Epithelial cell of proximal tubule (primary cell): Measurements from ENCODE around the gene DGKE. TPM values are rescaled to one million over a fixed set of nuclear protein-coding genes. Genes with fewer than 3 reads are reported as not detected.

Source experiments
- DNase-seq: peaks from one replicate; pipeline ENCODE4 v3.0.0-alpha.2; 2011; ENCODE audit warnings: low read depth
- H3K4me3 ChIP-seq: 2 replicates; pipeline ENCODE4 v1.5.1; 2011; ENCODE audit warnings: low read depth, mild to moderate bottlenecking, low read length
- total RNA-seq: library from RNA; depleted of rRNA; stranded (reverse); fragments of >200 nt; gene quantifications from 2 replicates; pipeline ENCODE4 v1.2.3, GENCODE V29; 2015
- TF ChIP-seq, protein P1 (sequence below): conservative IDR thresholded peaks from 2 replicates; pipeline ENCODE4 v1.5.1; 2012; ENCODE audit warnings: low read depth, mild to moderate bottlenecking, low read length

Gene DGKE
- 3.3 and 6.8 TPM in 2 replicates for total RNA-seq

DNA sequence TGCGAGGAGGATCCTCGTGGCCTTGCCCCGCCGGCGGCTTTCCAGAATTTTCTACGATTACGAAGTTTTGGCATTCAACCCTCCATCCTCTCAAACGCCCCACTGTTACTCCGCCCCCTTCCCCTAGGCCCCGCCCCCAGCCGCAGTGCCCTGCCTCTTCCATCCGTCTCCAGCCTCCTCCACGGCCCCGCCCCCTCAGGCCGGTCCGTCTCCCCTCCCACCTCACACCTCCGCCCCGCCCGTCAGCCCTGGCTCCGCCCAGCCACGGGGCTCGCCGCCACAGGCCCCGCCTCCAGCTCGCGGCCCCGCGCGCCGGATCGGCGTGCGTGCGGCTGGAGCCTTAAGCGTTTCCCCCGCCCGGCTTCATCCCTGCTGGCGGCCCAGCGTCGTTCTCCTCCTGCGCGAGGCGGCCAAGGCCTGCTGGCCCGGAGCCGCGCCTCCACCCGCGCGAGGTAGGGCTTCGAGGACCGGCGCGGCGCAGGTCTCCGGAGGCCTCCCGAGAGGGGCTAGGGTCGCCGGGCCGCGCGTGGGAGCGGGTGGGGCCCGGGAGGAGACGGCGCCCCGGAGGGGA, at the start of gene DGKE, which contains the start of gene C17orf67:
Gene DGKE (plus strand): TSS at position 343 of the 571 bp plus-strand sequence. CDS start 645 bp downstream, outside the sequence.
Gene C17orf67 (minus strand): TSS at position 112 of the 571 bp plus-strand sequence. CDS start 18,110 bp downstream, outside the sequence.
- TF ChIP-seq, protein P1, sequence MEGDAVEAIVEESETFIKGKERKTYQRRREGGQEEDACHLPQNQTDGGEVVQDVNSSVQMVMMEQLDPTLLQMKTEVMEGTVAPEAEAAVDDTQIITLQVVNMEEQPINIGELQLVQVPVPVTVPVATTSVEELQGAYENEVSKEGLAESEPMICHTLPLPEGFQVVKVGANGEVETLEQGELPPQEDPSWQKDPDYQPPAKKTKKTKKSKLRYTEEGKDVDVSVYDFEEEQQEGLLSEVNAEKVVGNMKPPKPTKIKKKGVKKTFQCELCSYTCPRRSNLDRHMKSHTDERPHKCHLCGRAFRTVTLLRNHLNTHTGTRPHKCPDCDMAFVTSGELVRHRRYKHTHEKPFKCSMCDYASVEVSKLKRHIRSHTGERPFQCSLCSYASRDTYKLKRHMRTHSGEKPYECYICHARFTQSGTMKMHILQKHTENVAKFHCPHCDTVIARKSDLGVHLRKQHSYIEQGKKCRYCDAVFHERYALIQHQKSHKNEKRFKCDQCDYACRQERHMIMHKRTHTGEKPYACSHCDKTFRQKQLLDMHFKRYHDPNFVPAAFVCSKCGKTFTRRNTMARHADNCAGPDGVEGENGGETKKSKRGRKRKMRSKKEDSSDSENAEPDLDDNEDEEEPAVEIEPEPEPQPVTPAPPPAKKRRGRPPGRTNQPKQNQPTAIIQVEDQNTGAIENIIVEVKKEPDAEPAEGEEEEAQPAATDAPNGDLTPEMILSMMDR: no peak
- peak; percentile 35 for DNase-seq
- H3K4me3 ChIP-seq: peak within 1 kb of the TSS; percentile 80

DNA sequence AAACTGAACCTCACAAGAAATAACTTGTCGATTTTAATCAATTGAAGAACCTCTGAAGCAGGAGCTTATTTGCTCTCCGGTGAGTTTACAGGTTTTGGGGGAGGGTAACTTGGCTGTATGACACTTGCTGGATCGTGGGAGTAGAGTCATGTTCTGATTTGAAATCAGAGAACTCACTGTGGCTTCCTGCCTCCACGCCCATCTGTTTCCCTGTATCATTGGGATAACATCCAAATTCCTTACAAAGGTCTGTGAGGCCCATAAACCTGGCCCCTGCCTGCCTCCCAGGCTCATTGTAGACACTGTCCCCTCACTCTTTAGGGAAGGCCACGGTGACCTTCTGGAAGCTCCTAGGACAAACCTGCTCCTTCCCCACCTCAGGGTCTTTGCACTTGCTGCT, 48.5 kb upstream of the DGKE start:
- DNase-seq: no peak
- no peak overlapping the region for H3K4me3 ChIP-seq
- TF ChIP-seq, protein P1: no peak

DNA sequence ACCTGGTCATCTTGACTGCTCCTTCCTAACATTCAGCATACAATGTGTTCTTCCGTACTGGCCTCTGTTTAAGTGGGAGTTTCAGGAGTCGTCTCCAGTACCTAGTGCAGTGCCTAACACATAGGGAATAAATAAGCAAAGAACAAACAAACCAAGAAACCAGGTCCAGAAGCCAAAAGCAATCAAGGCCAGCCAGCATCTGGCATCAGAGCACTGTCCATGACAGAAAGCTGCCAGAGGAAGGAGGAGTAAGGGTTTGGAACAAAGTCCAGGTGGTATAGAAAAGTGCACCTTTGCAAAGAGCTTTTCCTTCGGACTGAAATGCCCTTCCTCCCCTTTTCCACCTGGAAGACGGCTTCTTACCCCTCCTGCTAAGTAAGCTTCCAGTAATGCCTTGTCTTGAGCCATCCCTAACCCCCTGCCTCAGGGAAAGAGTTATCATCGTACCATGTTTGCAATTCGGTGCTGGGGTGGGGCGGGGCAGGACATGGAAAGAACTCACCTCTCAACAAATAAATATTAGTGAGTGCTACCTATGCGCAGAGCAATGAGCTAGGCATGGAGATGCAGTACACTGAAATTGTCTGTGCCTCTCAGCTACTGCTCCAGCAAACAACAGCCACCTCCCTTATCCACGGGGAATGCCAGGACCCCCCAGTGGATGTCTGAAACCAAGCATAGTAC, 47.8 kb upstream of the DGKE start:
- H3K4me3 ChIP-seq: no peak overlapping the region
- TF ChIP-seq, protein P1: no peak
- DNase-seq: no peak

DNA sequence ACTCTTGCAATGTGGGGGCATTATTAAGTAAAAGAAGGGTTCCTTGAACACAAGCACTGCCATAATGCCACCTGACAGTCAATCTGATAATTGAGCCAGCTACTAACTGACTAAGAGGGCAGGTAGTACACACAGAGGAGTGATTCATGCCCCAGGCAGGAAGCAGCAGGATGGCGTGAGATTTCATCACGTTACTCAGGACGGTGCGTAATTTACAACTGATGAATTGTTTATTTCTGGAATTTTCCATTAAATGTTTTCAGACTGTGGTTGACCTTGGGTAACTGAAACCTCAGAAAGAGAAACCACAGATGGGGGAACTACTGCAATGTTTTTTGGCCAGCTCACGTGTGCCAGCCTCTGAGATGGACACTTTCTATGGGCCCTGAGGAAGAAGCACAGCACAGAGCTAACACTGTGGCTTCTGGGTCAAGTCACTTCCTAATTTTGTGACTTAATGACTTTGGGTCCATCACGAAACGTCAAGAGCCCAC, 46.9 kb upstream of the DGKE start:
- TF ChIP-seq, protein P1: no peak
- DNase-seq: peak; percentile 93
- H3K4me3 ChIP-seq: no peak overlapping the region

DNA sequence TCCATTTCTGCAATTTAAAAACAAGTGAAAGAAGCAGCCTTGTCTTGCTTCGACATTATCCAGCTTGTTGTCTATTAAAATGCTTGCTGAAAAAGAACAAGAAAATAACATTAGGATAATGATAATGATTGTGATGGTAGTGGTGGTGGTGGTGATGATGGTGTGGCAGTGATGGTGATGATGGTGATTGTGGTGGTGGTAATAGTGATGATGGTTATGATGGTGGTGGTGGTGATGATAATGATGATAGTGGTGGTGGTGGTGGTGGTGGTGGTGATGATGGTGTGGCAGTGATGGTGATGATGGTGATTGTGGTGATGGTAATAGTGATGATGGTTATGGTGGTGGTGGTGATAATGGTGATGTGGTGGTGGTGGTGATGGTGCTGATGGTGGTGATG, 41.7 kb upstream of the DGKE start:
- DNase-seq: no peak
- H3K4me3 ChIP-seq: no peak overlapping the region
- TF ChIP-seq, protein P1: no peak

DNA sequence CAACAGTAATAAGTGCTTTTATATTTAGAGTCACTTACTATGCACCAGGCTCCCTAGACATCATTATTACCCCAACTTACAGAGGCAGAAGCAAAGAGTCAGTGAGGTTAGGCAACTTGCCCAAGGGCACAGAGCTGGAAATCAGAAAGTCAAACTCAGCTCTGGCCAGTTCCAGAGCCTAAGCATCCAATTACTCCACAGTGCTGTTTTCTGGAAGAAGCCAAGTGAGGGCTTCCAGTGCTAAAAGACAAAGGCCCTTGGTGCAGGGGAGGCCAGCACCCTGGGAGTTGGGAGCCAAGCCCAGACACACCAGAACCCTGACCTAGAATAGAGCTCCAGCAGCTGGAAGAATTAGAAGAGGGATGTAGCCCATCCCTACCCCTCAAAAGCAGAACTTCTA, 40.4 kb upstream of the DGKE start:
- TF ChIP-seq, protein P1: no peak
- no peak overlapping the region for H3K4me3 ChIP-seq
- DNase-seq: no peak
